Occipital lobe (tissue), 3 donors: ENCODE measurements around the gene CLEC10A. TPM values are rescaled to one million over a fixed set of nuclear protein-coding genes. Genes with fewer than 3 reads are reported as not detected.

Experiments
- DNase-seq: peaks from one replicate; lab custom pipeline; 2025; lab: John Stamatoyannopoulos, UW
- small RNA-seq: library from RNA; depleted of rRNA; stranded (forward); fragments of <200 nt; gene quantifications from one replicate; pipeline ENCODE3, GENCODE V24; 2014
- total RNA-seq: library from RNA; depleted of rRNA; stranded (reverse); fragments of >200 nt; gene quantifications from one replicate; pipeline ENCODE4 v1.2.3, GENCODE V29; 2014

CLEC10A gene
- total RNA-seq, 1 donor from 2014 or later: not detected

DNA sequence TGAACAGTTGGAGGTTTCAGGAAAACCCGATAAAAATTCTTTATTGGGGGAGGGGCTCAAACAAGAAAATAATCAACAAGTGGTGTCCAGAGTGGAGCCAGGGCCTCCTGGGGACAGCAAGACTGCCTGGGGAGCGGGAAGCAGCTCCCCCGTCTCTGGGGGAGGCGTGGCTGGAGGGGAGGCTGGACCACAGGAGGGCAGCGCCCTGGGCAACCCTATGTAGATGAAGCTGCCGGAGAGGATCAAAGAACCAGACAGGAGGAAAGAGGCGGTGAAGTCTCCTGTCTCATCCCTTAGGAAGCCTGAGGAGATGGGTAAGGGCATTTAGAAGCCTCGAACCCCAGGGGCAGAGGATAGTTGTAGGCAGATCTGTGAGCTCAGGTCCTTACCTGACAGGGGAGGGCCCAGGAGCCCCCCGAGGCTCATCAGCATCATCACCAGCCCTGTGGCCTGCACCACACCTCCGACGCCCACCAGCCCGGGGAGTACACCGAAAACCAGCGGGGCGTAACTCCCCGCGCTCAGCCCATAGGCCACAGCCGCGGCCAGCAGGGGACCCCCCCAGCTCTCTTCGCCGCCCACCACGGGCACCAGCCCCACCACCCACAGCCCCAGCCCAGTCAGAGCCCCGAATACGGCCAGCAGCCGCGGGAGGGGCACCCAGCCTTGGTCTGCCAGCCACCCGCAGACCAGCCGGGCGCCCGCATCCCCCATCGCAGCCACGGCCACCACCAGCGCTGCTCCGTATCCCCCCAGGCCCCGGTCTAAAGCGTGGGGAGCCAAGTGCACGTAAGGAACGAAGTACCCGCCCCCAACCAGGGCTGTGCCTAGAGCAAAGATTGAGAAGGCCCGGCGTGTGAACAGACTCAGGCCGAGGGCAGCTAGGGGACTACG is 38.2 kb downstream of the CLEC10A start:
- no peak for DNase-seq

DNA sequence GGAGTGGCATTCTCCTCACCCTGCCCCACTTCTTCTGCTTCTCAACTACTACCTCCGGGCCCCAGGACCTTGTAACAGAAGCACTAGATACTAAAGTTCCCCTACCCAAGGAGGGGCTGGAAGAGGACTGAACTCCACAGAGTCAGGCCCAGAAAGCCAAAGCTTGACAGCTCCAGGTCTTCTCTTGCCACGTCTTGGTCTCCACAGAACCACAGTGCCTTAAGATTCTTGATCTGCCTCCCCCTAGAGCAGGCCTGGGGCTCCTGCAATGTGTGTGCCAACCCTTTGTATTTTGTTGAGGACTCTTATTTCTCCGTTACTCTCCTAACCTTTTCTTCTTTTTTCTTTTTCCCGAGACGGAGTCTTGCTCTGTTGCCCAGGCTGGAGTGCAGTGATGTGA is 40.2 kb downstream of the CLEC10A start:
- DNase-seq: no peak

GRCh38 chr17:7038025-7038862 is 41.8 kb downstream of the CLEC10A start:
- DNase-seq: no peak

DNA sequence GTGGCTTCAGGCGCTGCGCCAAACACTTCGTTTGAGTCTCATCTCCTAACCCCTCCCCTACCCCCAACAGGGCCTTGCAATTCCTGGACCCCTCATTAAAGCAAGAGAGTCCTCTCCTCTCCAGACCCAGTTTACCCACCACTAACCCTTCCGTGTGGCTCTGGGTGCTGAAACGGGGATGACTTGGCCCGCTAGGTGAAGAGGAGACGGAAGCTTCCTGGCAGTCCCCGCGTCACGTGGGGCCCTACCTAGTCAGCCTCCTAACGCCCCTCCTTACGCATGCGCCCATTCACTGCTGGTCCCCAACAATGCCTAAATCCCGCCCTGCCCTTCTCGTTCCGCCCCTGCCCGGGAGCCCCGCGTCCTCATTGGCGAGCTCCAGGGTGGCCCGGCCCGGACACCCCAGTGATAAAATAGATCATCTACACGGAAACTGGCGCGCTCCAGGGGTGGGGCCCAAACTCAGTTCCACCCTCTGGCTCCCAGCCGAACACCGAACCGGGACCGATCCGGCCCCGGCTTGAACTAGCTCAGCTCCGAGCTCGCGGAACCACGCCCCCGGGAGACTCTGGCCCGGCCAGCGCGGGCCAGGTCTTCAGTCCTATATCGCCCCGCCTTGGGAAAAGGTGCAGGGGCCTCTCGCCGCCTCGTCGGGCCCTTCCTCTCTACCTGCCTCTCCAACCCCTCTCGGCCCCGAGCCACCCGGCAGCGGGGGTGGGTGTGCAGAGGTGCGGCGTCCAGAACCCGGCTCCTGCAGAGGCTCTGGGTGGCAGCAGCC is 44.3 kb downstream of the CLEC10A start, which contains the start of gene SLC16A13:
Gene SLC16A13 (plus strand): TSS at position 425 of the 778 bp plus-strand sequence. CDS start 368 bp downstream, outside the sequence.
- peak; percentile 93 for DNase-seq

GRCh38 chr17:7034955-7035590 is 45.0 kb downstream of the CLEC10A start:
- no peak for DNase-seq

DNA sequence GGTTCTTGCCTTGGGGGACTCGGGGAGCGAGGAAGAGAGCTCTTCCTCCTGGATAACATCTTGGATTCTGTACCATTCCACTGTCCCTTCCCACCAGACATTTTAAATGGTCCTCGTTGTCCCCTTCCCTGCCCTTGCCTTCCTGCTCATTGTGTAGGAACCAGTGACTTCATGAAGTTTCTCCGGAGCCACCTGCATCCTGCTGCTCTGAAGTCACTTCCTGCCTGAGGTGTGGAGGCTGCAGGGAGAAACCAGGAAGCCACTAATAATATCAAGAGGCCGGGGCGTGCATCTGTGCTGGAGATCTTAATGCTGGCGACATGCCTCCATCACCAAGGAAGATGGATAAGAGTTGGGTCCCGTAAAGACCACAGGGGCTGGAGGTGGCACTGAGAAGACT is 50.4 kb downstream of the CLEC10A start:
- no peak for DNase-seq

DNA sequence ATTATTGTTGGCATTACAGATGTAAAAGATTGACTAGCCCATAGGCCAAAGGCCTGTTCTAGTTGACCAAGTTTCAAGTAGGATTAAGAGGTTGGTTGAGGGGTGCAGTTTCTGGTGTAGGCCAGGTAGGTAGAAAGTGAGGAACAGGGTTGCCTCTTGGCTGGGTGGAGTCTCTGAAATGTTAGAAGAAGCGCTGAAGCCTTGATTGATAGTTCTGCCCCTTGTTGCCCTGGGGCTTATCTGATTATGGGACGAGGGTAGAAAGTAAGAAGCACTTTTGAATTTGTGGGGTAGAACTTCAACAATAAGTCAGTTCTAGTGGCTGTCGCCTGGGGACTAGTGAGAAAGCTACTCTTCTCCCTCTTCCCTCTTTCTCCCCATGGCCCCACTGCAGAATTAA is 51.0 kb downstream of the CLEC10A start:
- DNase-seq: no peak

DNA sequence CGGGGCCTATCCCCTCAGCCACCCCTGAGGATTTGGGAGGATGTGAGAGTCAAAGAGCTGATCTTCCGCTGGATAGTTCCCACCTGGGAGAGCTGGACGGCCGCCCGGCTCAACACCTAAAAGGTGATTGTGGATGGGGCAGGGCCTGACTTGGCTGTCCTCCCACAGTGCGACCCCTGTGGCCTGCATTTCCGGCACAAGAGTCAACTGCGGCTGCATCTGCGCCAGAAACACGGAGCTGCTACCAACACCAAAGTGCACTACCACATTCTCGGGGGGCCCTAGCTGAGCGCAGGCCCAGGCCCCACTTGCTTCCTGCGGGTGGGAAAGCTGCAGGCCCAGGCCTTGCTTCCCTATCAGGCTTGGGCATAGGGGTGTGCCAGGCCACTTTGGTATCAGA is 52.7 kb downstream of the CLEC10A start:
- DNase-seq: no peak

- no peak for DNase-seq
These were observed 53.5 kb downstream of the CLEC10A start for GRCh38 chr17:7026471-7027115.

GRCh38 chr17:7025245-7025644 is 54.8 kb downstream of the CLEC10A start:
- no peak for DNase-seq

Small RNA genes lying within 50 kb of the gene (small RNA-seq; reads per million reads assigned to genes)
- gene AC120057.1: not detected

Other genes starting within 250 kb of the CLEC10A start
- gene TEKT1, start 248.5 kb downstream of the CLEC10A start, total RNA-seq: 1.2 TPM
- gene ALOX12, start 84.2 kb downstream of the CLEC10A start, total RNA-seq: not detected
- gene RNASEK, start 67.6 kb downstream of the CLEC10A start, total RNA-seq: 46.0 TPM
- gene BCL6B, start 57.2 kb downstream of the CLEC10A start, total RNA-seq: 1.4 TPM
- 0.47 TPM for gene SLC16A13, start 44.2 kb downstream of the CLEC10A start, total RNA-seq
- gene SLC16A11, start 36.2 kb downstream of the CLEC10A start, total RNA-seq: 0.31 TPM
- gene ASGR2, start 34.6 kb upstream of the CLEC10A start, total RNA-seq: not detected
- gene ASGR1, start 99.1 kb upstream of the CLEC10A start, total RNA-seq: 15.6 TPM
- 131 TPM for gene DLG4, start 139.6 kb upstream of the CLEC10A start, total RNA-seq
- 77.2 TPM for gene ACADVL, start 139.7 kb upstream of the CLEC10A start, total RNA-seq
- 49.1 TPM for gene DVL2, start 154.3 kb upstream of the CLEC10A start, total RNA-seq
- 33.7 TPM for gene PHF23, start 159.2 kb upstream of the CLEC10A start, total RNA-seq
- 93.3 TPM for gene GABARAP, start 162.2 kb upstream of the CLEC10A start, total RNA-seq
- gene CTDNEP1, start 171.5 kb upstream of the CLEC10A start, total RNA-seq: 26.5 TPM
- gene ELP5, start 172.0 kb upstream of the CLEC10A start, total RNA-seq: 25.4 TPM
- gene CLDN7, start 182.2 kb upstream of the CLEC10A start, total RNA-seq: 0.16 TPM
- 0.16 TPM for gene SLC2A4, start 201.5 kb upstream of the CLEC10A start, total RNA-seq
- gene YBX2, start 214.4 kb upstream of the CLEC10A start, total RNA-seq: 2.7 TPM
- 156 TPM for gene EIF5A, start 227.4 kb upstream of the CLEC10A start, total RNA-seq
- gene GPS2, start 235.1 kb upstream of the CLEC10A start, total RNA-seq: 29.5 TPM
- gene NEURL4, start 249.1 kb upstream of the CLEC10A start, total RNA-seq: 46.6 TPM